NCI-H345 treated with DMSO at 0.1 percent for 48 hours (cell line): ENCODE results near the gene OSBPL3.

ENCODE experiments used
- DNase-seq: peaks from one replicate; lab custom pipeline; 2025; ENCODE audit not compliant: unreplicated experiment; lab: John Stamatoyannopoulos, UW

The OSBPL3 gene

DNA sequence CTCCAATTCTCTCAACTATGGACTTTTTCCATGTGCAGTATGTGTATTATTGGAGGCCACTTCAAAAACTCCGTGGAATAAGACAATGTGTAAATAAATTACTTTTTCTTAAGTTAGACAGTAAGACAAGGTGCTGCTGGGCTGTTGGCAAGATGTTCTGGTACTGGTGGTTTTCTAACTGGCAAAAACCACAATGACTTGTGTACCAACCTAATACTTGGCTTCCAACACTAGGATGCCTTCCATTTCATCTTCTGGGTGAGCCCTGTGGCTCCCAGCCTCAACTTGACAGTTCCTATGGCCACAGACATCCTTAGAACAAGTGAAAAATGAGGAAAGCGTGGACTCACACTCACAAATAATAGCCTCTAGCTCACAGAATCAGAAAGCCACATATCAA, 77.0 kb downstream of the OSBPL3 start:
- no peak for DNase-seq

- no peak for DNase-seq
Observed at GRCh38 chr7:24902276-24902675, 77.7 kb downstream of the OSBPL3 start.

- DNase-seq: no peak
Observed at GRCh38 chr7:24899905-24900304, 80.1 kb downstream of the OSBPL3 start.

- no peak for DNase-seq
Observed at GRCh38 chr7:24899161-24899560, 80.8 kb downstream of the OSBPL3 start.

- no peak for DNase-seq
Observed at GRCh38 chr7:24898691-24899090, 81.3 kb downstream of the OSBPL3 start.

GRCh38 chr7:24896031-24896501, 83.9 kb downstream of the OSBPL3 start:
- DNase-seq: no peak

DNA sequence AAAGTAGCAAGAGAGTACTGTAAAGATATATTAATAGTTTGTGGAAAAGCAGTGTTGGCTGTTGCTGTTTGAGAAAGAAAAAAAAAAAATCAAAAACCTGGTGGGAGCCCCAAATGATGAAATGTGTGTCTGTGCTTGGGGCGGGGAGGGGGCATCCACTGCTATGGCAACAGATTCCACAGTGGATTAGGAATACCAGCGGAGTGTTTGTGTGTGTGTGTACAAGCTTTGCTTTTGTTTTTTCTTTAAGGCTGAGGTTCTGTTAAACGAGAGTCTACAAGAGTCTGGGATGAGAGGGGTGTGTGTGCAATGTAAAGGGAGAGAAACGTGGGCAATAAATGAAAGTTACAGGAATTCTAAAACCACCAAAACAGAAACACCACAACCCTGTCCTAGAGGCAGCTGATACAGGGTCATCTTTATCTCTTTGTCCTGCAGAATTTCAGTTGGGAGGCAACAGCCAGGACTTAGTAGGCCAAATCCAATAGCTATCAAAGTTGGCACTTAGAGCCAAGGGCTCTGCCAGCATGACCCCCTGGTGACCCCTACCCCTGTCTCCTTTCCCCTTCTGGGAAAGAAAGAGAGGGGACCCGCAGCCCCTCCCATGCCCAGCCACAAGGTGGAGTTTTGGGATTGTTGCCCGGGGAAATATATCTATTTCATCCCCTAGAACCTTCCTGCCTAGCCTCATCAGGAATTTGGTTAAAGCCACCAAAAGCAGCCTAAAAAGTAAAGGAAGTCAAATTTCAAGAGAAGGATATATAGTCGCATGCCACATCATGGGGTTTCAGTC, 85.4 kb downstream of the OSBPL3 start:
- DNase-seq: no peak

GRCh38 chr7:24891311-24891735, 88.7 kb downstream of the OSBPL3 start:
- DNase-seq: no peak

GRCh38 chr7:24889611-24890010, 90.4 kb downstream of the OSBPL3 start:
- no peak for DNase-seq

DNA sequence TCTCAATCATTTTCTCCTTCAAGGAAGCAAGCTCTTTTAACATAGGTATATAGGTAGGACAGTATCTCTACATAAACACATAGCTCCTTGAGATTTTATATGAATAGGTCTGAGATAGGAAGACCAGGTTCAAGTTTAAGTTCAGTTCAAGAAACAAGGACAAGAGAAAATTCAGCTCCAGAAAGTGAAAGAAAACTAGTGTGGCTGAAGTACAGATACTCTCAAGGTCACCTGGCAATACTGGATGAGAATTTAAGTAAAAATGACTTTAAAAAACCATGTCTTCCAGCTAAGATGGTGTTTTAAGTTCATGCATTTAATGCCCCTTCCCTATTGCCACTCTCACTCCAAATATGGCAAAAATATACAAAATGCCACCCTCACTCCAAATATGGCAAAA, 91.3 kb downstream of the OSBPL3 start:
- DNase-seq: no peak

DNA sequence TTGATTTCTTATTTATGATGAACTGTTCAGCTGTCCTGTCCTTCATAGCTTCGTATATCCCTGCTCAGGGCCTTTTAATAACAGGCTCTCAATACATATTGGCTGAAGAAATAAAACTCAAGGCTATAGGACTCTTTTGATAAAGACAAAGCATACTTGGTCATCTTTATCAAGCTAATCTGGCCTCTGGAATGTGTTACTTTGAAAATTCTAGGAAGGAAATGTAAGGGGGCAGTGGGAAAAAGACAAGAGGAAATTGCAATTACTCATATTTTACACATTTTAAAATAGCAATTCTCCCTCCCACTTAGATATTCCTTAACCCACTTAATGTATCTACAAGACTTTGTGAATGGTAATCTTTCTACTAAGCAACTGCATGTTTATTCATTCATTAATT, 94.3 kb downstream of the OSBPL3 start:
- DNase-seq: no peak

DNA sequence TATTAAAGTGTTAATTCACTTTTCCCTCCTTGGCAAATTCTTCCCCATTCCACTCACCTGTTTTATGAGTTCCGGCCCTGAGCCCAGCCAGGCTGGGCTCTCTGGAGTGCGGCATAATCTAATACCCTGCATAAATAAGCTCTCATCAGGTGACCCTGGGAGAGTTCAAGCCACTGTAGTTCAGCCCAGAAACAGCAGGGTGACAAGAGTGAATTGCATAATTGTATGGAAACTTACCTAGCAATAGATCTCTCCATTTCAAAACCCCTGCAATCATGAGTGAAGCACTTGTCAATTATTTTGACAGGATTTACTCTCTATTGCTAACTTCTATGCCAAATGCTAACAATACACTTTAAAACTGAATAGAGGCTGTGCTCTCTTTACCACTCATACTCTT, 94.7 kb downstream of the OSBPL3 start:
- peak; percentile 55 for DNase-seq

DNA sequence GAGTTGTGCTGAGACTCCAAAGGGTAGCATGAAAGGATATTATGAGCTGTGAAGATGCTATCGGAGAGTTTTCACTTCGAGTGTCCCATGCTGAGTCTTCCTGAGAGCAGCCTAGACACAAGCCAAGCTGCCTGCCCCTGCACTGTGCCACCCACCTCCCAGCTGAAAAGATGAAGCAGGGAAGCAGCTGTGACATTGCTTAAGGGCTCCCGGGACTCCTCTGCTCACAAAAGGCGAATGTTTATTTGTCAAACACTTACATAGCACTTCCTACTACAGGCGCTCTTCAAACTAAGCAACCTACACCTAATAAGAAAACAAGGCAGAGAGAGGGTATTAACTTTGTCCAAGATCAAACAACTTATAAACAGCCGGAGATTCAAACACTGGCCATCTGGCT, 95.6 kb downstream of the OSBPL3 start:
- DNase-seq: peak; percentile 83

- DNase-seq: no peak
Observed at GRCh38 chr7:24883622-24884013, 96.4 kb downstream of the OSBPL3 start.

- no peak for DNase-seq
Observed at GRCh38 chr7:24882989-24883621, 96.9 kb downstream of the OSBPL3 start.

DNA sequence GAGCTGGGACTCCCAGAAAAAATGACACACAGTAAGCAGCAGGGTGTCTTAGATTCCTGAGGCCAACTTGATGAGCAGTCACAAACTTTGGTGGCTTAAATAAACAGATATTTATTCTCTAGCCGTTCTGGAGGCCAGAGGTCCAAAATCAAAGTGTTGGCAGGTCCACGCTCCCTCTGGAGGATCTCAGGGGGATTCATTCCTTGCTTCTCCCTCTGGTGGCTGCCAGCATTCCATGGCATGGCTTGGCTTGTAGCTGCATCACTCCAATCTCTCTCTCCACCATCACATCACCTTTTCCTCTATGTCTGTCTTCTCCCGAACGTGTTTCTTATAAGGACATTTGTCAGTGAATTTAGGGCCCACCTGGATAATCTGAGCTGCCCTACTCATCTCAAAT, 98.4 kb downstream of the OSBPL3 start:
- DNase-seq: no peak

- DNase-seq: no peak
Observed at GRCh38 chr7:24880886-24881285, 99.1 kb downstream of the OSBPL3 start.

DNA sequence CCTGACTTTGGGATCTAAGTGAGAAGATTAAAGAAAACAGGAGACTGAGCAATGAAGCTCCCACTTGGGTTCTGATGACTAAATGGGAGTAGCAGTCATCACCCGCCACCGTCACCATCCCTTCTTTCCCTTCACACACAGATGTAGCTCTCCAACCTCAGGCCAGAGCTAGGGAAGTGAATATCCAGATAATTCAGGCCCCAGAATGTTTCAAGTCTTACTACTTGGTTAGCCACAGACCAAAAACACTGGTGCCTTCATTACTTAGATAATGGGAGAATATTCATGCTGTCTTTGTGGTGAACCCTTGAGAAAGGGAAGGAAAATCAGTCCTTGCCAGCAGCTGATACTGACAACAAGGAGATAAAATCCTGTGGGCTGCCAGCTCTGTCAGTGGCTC, 100.7 kb downstream of the OSBPL3 start:
- no peak for DNase-seq

DNA sequence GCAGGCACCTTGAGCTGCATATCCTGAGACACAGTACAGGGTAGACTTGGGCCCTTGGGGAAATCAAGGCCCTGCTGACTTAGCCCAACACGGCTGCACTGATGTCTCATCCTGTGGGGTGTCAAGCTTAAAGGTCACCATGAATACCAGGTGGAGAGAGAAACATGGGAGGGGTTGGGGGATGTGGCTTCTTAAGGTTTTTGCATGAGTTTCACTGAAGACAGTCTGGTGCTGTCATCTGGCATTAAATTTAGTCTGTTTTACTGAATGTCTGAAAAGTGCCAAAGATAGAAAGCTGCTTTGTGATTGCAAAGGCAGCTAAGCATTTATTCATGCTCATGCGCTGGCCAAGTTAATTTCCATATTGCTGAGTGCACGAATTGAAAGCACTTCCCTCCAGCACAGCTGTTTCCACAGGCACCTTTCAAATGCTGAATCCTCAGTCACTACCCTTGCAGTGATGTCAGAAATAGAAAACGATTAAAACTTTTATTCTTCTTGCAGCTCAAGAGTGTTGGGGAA, 102.1 kb downstream of the OSBPL3 start:
- no peak for DNase-seq

- no peak for DNase-seq
Observed at GRCh38 chr7:24874791-24875190, 105.2 kb downstream of the OSBPL3 start.

DNA sequence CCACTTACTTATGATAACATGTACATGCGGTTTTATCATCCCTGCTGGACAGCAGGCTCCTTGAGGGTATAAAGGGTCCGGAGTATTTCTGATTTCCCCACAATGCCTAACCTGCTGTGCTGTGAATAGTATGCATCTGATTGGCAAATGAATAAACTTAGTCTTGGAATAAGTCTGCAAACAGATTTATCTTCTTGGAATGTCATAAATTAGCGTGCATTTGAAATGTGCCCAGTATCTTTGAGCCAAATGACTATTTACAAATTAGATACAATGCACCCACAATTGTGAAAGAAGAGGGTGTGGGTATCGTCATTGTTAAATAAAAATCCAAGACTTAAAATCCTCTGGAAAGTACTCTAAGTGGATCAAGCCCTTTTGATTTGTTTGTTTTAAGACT, 106.0 kb downstream of the OSBPL3 start:
- no peak for DNase-seq

DNA sequence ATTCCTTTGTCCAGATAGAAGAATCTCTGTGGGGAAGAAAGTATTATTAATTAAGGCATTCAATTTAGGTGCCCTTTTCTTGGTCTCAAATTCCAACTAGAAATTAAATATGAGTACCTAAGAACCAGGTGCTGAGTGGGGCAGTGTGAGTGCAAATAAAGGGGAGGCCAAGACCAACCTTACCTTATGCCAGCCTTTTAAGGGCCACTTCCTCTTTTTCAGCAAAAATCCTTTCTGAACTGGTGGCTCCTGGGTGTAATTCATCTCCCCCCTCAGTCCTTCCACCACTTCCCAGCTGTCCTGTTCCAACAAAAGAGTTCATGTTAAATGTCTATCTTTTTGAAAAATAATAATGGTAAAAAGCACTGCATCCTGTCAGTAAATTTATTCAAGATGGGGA, 108.2 kb downstream of the OSBPL3 start:
- DNase-seq: no peak
